Renal cortical epithelial cell (primary cell): Measurements from ENCODE around the gene IGFBP1. TPM values are rescaled to one million over a fixed set of nuclear protein-coding genes. Genes with fewer than 3 reads are reported as not detected.
"Not testable (repeated sequence)": the region's sequence is repeated elsewhere in the genome, so short reads cannot be mapped to it uniquely, and the experiment has no call there.

Experiments used
- DNase-seq: peaks from one replicate; pipeline ENCODE4 v3.0.0-alpha.2; 2011; ENCODE audit warnings: low read depth
- total RNA-seq: library from RNA; depleted of rRNA; stranded (reverse); fragments of >200 nt; gene quantifications from 2 replicates; pipeline ENCODE4 v1.2.3, GENCODE V29; 2014

Gene IGFBP1
- total RNA-seq, 1 donor from 2014 or later, result 0.15 TPM

DNA sequence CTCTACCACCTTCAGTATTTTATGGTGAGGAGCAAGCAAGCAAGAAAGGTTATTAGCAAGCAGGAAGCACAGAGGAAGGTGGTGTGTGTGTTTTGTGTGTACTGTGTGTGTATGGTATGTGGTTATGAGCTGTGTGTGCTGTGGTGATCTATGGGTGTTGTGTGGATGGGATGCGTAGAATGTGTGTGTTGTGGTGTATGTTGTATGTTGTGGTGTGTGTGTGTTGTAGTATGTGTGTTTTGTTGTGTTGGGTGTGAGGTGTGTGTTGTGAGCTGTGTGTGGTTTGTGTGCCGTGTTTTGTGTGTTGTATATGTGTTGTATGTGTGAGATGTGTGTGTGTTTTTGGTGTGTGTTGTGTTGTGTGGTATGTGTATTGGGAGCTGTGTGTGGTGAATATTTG, 49.6 kb downstream of the IGFBP1 start:
- no peak for DNase-seq

GRCh38 chr7:45938626-45939302, 50.5 kb downstream of the IGFBP1 start:
- no peak for DNase-seq

DNA sequence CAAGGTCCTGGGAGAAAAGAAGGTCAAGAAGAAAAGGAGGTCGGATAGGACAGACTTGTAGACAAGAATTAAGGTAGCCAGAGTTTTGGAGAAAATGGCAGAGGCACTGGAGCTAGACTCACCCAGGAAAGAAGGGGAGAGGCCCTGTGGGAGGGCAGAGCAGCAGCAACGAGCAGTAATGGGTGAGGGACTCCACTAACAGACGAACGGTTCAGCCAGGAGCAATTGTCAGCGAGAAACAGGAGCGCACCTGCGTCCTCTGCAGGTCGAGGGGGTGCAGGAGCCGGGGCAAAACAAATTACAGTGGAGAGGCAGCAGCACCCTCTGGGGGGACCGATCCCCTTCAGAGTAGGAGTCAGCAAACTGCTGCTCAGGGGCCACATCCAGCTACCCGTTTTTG, 51.3 kb downstream of the IGFBP1 start:
- DNase-seq, result no peak

- DNase-seq, result not testable (repeated sequence)
These were observed 52.0 kb downstream of the IGFBP1 start for GRCh38 chr7:45940237-45940781.

DNA sequence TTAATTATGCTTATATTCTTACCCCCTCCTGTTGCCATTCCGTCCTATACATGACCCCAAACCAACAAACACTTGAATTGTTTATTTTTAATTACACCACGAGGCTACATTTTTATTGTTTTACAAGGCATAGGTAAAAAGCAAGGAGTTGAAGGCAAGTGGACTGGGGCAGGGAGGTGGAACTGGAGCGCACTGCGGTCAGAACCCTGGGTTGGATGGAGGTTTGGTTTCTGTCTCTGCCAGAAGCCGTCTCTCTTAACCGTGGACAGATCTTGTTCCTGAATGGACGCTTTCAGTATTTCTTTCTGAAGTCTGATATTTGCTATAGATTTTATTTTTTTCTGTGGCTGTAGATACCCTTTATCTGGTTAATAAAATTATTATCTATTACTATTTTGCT, 52.7 kb downstream of the IGFBP1 start:
- DNase-seq, result no peak

Other genes starting within 250 kb of the IGFBP1 start
- gene CCDC201, start 15.4 kb upstream of the IGFBP1 start, total RNA-seq, result not detected in 2 replicates
- 296 and 646 TPM in 2 replicates for gene IGFBP3, start 32.8 kb downstream of the IGFBP1 start, total RNA-seq